Neural cell (in vitro differentiated cells): ENCODE results near the gene PPP1R13B. TPM values are rescaled to one million over a fixed set of nuclear protein-coding genes. Genes with fewer than 3 reads are reported as not detected.

Experiments
- H2AFZ ChIP-seq: fragments of 200-600, 300-800 bp; sonication (generic), shearing (Covaris generic); 2 replicates; pipeline ENCODE4 v1.6.0; 2014; ENCODE audit warnings: low read depth, mild to moderate bottlenecking, antibody characterized with exemption, low read length, moderate library complexity
- H3F3A ChIP-seq: fragments of 200-600 bp; shearing (Covaris generic); 2 replicates; pipeline ENCODE4 v1.6.1; 2016; ENCODE audit warnings: mild to moderate bottlenecking, moderate library complexity, mixed read lengths, antibody characterized with exemption, low read length; ENCODE audit not compliant: insufficient read depth, poor library complexity, severe bottlenecking
- H3K27ac ChIP-seq: fragments of 200-600, 300-800 bp; sonication (generic), shearing (Covaris generic); 2 replicates; pipeline ENCODE4 v1.5.1; 2014; ENCODE audit warnings: mild to moderate bottlenecking, low read length, moderate library complexity
- H3K27me3 ChIP-seq: fragments of 300-800, 200-600 bp; sonication (generic), shearing (Covaris generic); 2 replicates; pipeline ENCODE4 v1.6.0; 2014; ENCODE audit warnings: mild to moderate bottlenecking, low read depth, low read length, moderate library complexity; ENCODE audit not compliant: insufficient read depth
- H3K36me3 ChIP-seq: fragments of 300-800, 200-600 bp; sonication (generic), shearing (Covaris generic); 2 replicates; pipeline ENCODE4 v1.5.1; 2014; ENCODE audit warnings: mild to moderate bottlenecking, antibody characterized with exemption, low read length, moderate library complexity; ENCODE audit not compliant: insufficient read depth
- H3K4me2 ChIP-seq: fragments of 300-800, 200-600 bp; sonication (generic), shearing (Covaris generic); 2 replicates; pipeline ENCODE4 v1.6.0; 2014; ENCODE audit warnings: mild to moderate bottlenecking, low read length
- H3K4me3 ChIP-seq: fragments of 300-800, 200-600 bp; sonication (generic), shearing (Covaris generic); 2 replicates; pipeline ENCODE4 v1.5.1; 2014; ENCODE audit warnings: mild to moderate bottlenecking, low read length, moderate library complexity
- H3K79me2 ChIP-seq: fragments of 200-600 bp; shearing (Covaris generic); replicated peaks from 2 replicates; pipeline ENCODE4 v1.6.0; 2014; ENCODE audit warnings: mild to moderate bottlenecking, low read length, moderate library complexity; ENCODE audit not compliant: insufficient read depth
- H3K9ac ChIP-seq: fragments of 300-800, 200-600 bp; sonication (generic), shearing (Covaris generic); 2 replicates; pipeline ENCODE4 v1.6.1; 2016; ENCODE audit warnings: mild to moderate bottlenecking, low read length, mixed read lengths
- H3K9me2 ChIP-seq: fragments of 200-600 bp; shearing (Covaris generic); 2 replicates; pipeline ENCODE4 v1.6.1; 2016; ENCODE audit warnings: mild to moderate bottlenecking, low read length, mixed read lengths; ENCODE audit not compliant: insufficient read depth
- H3K9me3 ChIP-seq: fragments of 200-600, 300-800 bp; sonication (generic), shearing (Covaris generic); 2 replicates; pipeline ENCODE4 v1.6.1; 2016; ENCODE audit warnings: mild to moderate bottlenecking, mixed run types, low read length, moderate library complexity, mixed read lengths
- H4K20me1 ChIP-seq: fragments of 200-600 bp; shearing (Covaris generic); 2 replicates; pipeline ENCODE4 v1.6.1; 2016; ENCODE audit warnings: mild to moderate bottlenecking, mixed run types; ENCODE audit not compliant: insufficient read depth
- CTCF ChIP-seq: fragments of 450-650 bp; IDR thresholded peaks from 2 replicates; pipeline ENCODE4 v1.5.1; 2014; ENCODE audit warnings: antibody characterized with exemption, mild to moderate bottlenecking, moderate library complexity; ENCODE audit not compliant: poor library complexity, severe bottlenecking
- EP300 ChIP-seq: fragments of 450-650 bp; conservative IDR thresholded peaks from 2 replicates; pipeline ENCODE4 v1.6.1; 2014; ENCODE audit warnings: antibody characterized with exemption, mild to moderate bottlenecking, moderate library complexity; ENCODE audit not compliant: poor library complexity, severe bottlenecking
- EZH2 ChIP-seq: fragments of 200-600, 300-800 bp; shearing (Covaris generic), sonication (generic); IDR thresholded peaks from 2 replicates; pipeline ENCODE4 v1.6.1; 2014; ENCODE audit warnings: antibody characterized with exemption, low read length, borderline replicate concordance, mild to moderate bottlenecking; ENCODE audit not compliant: insufficient read depth, poor library complexity, severe bottlenecking
- MXI1 ChIP-seq: fragments of 450-650 bp; conservative IDR thresholded peaks from 2 replicates; pipeline ENCODE4 v1.6.1; 2014; ENCODE audit warnings: antibody characterized with exemption, mild to moderate bottlenecking; ENCODE audit not compliant: poor library complexity, severe bottlenecking
- POLR2AphosphoS5 ChIP-seq: IDR thresholded peaks from 2 replicates; pipeline ENCODE4 v1.6.1; 2012
- RAD21 ChIP-seq: fragments of 450-650 bp; conservative IDR thresholded peaks from 2 replicates; pipeline ENCODE4 v1.6.1; 2014; ENCODE audit warnings: antibody characterized with exemption, mild to moderate bottlenecking, moderate library complexity
- REST ChIP-seq: IDR thresholded peaks from 2 replicates; pipeline ENCODE4 v1.6.1; 2012; ENCODE audit warnings: borderline replicate concordance
- SMC3 ChIP-seq: fragments of 450-650 bp; conservative IDR thresholded peaks from 2 replicates; pipeline ENCODE4 v1.6.1; 2014; ENCODE audit warnings: antibody characterized with exemption, mild to moderate bottlenecking, moderate library complexity; ENCODE audit not compliant: poor library complexity
- TAF1 ChIP-seq: IDR thresholded peaks from 2 replicates; pipeline ENCODE4 v1.6.1; 2012; ENCODE audit warnings: low read depth
- polyA plus RNA-seq: library from polyadenylated mRNA; depleted of rRNA; stranded (reverse); fragments of >200 nt; gene quantifications from 2 replicates; pipeline ENCODE4 v1.2.3, GENCODE V29; 2014

The PPP1R13B gene
- polyA plus RNA-seq, 1 donor from 2014 or later: 8.2 TPM

DNA sequence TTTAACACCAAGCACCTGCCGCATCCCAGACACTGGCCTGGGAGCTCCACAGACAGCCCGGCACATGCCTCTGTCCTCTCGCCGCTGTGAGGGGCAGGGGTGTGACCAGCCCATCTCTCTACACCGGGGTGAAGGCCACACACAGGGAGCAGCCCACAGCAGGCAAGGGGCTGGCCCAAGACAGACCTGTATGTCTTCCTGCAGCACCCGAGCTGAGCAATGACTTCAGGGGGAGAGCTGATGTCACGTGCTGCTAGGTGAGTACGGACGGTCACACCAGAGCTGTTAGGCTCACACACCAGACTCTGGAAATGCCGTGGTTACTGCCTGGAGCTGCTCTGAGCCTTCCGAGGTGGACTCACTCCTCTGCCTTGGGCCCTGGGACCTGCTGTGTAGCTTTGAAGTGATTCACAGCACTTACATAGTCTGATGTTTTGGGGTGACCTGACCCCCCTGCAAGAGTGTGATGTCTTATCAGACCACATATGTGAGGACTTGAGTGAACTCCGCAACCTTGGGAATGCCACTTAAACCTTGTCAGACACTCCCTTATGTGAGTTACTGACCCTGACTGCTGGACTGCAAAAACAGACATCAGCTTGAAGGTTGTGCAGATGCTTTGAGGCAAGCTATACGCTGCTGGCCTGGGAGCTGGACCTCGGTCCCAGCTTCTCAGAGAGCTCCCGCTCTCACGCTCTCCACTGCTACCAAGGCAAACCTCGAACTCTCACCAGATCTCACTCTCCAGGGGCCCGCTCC is 133.9 kb downstream of the PPP1R13B start:
- TF ChIP-seq TAF1: no peak
- TF ChIP-seq EZH2: no peak
- no peak for TF ChIP-seq POLR2AphosphoS5
- no peak for TF ChIP-seq MXI1
- no peak for TF ChIP-seq RAD21
- TF ChIP-seq SMC3: no peak
- Histone ChIP-seq H3K9me3 (no peaks in the 10 kb centered on the region), H3K27ac (no peak overlapping the region), H3K4me2 (no peak overlapping the region), H3K9ac (no peak overlapping the region), H3K27me3 (no peaks in the 10 kb centered on the region), H3F3A (no peaks in the 10 kb centered on the region), H2AFZ (no peak overlapping the region), H4K20me1 (peaks cover 5% of the 10 kb centered on the region), H3K4me3 (no peak overlapping the region), H3K79me2 (peaks cover 29% of the 10 kb centered on the region), H3K36me3 (no peaks in the 10 kb centered on the region), H3K9me2 (no peaks in the 10 kb centered on the region)

- no peak overlapping the region for H3K4me2 ChIP-seq
- H3F3A ChIP-seq: no peaks in the 10 kb centered on the region
- no peaks in the 10 kb centered on the region for H3K9me3 ChIP-seq
- H3K4me3 ChIP-seq: no peak overlapping the region
- no peak overlapping the region for H3K27ac ChIP-seq
- H3K79me2 ChIP-seq: peaks cover 22% of the 10 kb centered on the region
- TF ChIP-seq TAF1: no peak
- TF ChIP-seq REST: no peak
- TF ChIP-seq EZH2: no peak
- TF ChIP-seq EP300: no peak
- TF ChIP-seq MXI1: no peak
- no peak for TF ChIP-seq POLR2AphosphoS5
- TF ChIP-seq SMC3: no peak
- no peak for TF ChIP-seq CTCF
- no peaks in the 10 kb centered on the region for H3K36me3 ChIP-seq
- H3K9ac ChIP-seq: no peak overlapping the region
- peaks cover 5% of the 10 kb centered on the region for H4K20me1 ChIP-seq
- H2AFZ ChIP-seq: no peak overlapping the region
- no peaks in the 10 kb centered on the region for H3K9me2 ChIP-seq
- no peaks in the 10 kb centered on the region for H3K27me3 ChIP-seq
Observed at GRCh38 chr14:103712633-103713247, 134.6 kb downstream of the PPP1R13B start.
